ENCODE measurements around the gene IER3.

Gene IER3, protein sequence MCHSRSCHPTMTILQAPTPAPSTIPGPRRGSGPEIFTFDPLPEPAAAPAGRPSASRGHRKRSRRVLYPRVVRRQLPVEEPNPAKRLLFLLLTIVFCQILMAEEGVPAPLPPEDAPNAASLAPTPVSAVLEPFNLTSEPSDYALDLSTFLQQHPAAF

DNA sequence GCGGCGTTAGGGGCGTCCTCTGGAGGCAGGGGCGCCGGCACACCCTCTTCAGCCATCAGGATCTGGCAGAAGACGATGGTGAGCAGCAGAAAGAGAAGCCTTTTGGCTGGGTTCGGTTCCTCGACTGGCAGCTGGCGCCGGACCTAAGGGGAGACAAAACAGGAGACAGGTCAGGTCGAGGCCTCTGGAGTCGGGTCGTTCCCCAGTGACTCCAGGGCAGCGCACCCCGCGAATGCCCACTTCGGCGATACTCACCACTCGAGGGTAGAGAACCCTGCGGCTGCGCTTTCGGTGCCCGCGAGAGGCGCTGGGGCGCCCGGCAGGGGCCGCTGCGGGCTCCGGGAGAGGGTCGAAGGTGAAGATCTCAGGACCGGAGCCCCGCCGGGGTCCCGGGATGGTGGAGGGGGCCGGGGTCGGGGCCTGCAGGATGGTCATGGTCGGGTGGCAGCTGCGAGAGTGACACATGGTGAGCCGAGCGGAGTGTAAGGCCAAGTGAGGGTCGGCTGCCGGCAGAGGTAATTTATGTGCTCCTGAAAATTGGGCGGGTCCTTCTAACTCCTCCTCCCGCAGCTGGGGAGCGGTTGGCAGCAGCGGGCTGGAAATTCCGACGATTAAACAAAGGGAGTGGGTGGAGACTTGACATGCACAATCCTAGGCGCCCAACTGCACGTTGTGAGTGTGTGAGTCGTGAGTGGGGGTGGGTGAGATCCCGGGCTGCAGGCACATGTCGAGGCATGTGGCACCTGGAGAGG is at the start of gene IER3:
Gene IER3, minus strand, starts transcription at position 494 of the 752 bp plus-strand sequence. Its CDS starts 29 bp downstream, at position 465.
- peak; percentile 74 for DNase-seq (ENCODE audit: low spot score)

DNA sequence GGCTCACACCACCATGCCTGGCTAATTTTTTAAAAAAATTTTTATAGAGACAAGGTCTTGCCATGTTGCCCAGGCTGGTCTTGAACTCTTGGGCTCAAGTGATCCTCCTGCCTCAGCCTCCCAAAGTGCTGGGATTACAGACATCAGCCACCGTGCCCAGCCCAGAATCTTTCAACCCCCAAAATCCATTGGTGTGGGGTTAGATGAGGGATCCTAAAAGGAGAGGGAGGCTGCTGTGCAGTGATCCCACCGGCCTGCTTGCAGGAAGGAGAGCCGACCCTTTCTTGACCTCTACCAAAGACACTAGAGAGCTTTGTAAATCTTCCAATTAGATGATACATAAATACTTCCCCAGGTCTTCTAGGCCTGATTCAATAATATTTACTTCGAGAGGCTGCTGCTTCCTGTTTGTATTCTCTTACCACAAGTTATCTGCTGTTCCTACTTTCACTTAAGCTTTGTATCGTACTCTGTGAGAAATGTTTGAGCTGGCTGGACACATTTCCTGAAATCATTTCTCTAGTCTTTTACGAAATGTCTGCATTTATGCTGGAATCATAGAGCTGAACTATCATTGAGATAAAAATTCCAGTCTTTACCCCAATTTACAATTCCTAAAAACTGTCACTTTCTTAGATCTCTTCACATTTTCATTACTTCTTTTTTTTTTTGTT is 49.3 kb upstream of the IER3 start:
- DNase-seq (ENCODE audit: low spot score): no peak

DNA sequence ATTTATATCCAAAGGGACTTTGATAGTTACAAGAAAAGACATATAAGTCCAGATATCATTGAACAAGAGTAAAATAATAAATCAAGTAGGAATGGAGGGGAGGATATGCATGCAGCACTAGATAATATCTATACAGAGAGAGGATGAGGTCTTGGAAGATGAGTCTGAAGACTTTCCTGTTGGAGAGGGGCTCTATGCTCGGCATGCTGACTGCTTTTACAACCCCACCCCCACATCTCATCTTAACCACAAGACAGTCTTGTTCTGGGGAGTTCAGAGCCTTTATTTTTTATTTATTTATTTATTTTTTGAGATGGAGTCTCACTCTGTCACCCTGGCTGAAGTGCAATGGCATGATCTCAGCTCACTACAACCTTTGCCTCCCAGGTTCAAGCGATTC is 48.4 kb upstream of the IER3 start:
- DNase-seq (ENCODE audit: low spot score): no peak

DNA sequence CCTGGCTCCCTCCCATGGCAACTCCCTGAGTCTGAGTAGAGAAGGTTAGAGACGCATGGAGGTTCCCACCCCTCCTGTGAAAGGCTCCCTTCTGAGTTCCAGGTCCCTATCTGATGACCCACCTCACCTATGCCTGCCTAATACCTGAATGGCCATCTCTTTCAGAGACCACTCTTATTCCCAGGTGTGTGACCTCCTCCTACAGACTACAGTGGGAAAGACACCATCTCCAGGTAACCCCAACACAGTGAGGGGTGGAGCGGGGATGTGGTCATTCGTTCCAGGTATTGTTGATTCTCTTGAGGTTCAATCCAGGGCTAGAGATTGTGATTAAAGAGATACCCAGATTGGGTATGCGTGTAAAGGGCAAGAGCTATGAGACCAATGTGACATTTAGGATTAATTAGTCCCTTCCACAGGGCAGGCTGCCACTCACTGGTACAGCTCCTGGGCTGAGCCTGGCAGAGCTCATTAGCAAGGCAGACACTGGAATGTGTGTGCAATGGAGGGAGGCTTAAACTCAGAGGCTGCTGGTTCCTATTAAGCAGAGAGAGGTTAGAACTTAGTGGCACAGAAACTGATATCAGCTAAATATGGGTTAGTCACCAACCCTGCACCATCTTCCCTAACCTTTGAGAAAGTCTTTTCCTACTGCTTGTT is 46.5 kb upstream of the IER3 start:
- no peak for DNase-seq (ENCODE audit: low spot score)

DNA sequence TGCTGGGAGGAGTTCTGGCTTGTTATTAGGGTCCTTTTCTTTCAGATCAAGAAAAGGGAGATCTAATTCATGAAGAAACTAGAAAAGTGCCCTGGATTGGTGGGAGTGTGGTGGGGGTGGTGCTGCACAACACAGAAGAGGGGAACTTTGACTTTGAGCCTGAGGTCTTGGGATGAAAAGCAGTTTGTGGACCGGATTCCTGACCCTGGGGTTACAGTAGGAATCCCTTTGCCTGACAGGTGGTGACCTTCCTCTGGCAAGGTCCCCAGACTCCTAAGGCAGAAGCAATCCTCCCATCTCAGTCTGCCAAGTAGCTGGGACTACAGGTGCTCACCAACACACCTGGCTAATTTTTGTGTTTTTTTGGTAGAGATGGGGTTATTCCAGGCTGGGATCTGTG is 45.3 kb upstream of the IER3 start:
- no peak for DNase-seq (ENCODE audit: low spot score)

DNA sequence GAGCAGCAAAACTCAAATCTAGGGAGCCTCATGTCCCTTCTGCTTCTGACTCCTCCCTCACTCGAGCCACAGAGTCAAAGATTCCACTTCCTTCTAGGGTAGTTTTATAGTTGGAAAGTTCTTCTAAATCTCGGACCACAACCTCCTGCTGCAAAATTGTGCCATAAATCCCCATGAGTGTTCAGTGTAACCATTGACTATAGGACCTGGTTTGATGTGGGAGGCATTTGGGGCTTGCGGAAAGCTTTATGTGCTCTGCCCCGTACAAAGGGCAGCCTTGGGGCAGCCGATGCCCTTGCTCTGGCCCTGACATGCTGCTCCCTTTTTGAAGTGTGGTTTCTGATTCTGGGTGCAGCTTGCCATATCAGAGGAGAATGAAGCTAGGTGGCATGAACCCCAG is 43.6 kb upstream of the IER3 start:
- DNase-seq (ENCODE audit: low spot score): no peak

DNA sequence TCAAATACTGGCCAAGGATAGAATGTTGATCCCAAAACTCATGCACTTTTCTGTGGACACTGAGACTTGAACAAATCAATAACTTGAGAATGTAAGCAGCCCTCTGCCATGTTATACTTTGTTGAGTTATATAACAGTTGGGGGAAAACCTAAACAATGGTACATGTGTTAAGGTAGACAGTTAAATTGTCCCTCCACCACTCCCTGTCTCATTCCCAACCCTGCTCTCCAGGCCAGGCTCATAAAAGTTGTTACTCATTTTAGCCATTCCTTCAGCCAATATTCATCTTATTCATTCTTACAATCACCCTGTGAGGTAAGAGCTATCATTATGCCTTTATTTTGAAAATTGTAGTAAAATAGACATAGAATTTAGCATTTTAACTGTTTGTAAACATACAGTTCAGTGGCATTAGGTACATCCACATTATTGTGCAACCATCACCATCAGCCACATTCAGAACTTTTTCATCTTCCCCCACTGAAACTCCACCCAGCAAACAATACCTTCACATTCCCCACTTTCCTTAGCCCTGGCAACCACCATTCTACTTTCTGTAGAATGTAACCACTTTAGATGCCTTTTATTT is 38.2 kb upstream of the IER3 start:
- DNase-seq (ENCODE audit: low spot score): no peak

DNA sequence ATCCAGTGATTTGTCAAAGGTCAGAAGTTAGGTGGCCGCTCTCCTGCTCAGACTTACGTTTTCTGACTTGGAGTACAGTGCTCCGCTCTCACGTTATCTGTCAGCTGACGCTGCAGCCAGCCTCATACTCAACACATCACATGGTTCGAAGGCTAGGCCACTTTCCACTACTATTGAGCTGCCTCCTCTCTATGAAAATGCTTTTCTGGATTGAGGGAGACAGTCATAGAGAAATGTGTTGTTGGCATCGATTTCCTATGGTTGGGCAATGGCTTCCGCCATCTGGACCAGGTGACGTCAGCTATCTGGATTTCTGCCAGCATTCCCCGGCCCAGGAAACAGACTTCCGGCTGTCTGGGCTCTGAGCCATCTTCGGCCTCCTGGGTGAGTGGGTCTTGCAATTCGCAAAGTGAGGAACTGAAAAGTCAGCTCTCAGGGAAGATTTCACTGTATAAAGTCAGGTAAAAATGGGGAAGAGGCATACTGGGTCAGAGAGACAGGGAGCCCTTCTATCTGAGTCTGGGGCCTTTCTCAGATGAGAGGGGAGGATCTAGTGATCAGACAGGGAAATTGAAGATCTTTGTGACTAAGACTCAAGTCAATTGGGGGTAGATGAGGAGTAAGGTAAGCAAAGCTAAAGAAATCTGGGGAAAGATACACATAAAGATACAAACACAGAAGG is 37.5 kb upstream of the IER3 start:
- peak; percentile 61 for DNase-seq (ENCODE audit: low spot score)

DNA sequence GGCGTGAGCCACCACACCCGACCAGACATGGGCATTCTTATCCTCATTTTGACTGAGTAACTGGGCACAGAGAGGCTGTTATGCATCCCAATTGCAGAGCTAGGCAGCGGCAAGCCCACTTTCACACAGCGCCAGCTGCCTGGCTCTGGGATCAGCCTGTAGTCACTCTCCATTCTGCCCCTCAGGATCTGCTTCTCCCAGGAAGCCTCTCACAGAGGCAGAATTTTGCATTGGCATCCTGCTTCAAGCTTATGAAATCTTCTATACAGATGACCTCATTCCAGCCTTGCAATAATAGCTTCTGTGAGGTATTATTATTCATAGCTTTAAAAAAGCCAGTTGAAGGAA is 37.0 kb upstream of the IER3 start:
- DNase-seq (ENCODE audit: low spot score): no peak

DNA sequence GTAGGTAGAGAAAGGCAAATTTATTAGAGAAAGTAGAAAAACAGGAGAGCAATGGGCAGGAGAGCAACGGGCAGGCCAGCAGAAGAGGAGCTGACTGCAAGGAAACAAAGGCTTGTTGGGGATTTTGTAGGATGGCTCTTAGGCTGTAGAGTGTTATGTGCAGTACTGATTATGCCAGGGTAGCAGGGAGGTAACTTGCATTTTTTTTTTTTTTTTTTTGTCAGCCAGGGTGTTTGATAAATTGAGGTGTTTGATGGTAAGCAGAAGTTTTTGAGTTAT is 36.2 kb upstream of the IER3 start:
- no peak for DNase-seq (ENCODE audit: low spot score)

DNA sequence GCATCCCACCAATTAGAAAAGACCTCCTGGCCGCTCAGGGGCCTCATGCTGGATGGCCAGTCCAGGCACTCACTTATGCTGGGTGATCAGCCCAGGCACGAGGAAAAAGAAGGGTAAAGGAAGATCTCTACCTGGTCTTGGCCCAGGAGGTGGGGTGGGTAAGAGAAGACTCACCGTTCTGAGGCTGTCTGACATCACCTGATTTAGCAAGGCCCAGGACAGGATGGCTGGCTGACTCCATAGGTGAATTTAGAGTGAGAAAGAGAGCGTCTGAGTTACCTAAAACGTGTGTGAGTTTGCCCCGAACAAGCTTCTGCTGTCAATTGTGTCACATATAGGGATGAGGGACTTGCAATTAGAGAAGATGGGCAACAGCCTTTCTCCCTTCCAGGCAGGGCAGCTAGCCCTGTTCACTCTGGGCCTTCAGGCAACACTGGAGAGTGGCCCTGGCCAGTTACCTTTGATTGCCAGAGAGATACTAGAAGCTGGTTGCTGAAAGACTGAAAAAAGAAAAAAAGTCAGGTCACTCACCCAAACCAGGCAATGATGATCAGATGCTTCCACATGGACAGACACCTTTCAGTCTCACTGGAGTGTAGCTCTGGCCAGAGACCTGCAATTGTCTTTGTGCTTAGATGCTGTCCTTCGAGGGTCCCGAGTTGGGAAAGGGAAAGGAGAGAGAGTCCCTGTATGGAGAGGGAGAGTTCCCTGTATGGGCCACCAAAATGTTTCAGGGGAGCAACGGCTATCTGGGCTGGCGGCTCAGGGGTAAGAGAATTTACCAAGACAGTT is 35.7 kb upstream of the IER3 start:
- DNase-seq (ENCODE audit: low spot score): no peak

DNA sequence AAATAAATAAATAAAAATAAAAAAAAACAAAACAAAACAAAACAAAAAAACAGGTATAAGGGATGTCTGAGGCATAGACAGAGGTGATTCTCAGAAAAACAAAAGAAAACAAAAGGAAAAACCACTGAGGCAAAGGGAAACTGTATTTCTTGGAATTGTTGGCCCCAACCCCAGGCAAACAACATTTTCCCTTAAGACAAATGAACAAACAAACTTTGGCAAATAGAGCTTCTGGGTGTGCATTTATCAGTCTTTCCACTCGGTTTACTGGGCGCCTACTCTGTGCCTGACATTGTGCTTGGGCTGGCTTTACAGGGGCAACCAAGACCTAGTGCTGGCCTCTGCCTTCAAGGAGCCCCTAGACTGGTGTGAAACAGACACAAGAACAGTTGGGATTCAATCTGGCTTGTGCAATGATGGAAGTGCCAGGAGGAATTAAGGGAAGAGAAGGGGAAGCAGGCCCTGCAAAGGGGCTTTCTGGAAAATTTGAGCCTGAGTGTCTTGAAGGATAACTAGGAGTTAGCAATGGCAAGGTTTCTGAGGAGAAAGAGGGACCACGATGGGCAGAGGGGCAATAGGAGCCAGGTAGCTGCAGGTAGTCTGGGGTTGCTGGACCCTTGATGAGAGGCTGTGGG is 33.8 kb upstream of the IER3 start:
- DNase-seq (ENCODE audit: low spot score): no peak

DNA sequence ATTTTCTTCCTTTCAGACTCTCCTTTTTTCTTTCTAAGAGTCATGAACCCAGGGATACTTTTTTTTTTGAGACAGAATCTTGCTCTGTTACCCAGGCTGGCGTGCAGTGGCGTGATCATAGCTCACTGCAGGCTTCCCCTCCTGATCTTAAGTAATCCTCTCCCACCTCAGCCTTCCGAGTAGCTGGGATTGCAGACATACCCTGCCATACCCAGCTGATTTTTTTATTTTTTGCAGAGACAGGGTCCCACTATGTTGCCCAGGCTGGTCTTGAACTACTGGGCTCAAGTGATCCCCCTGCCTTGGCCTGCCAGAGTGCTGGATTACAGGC is 32.8 kb upstream of the IER3 start:
- DNase-seq (ENCODE audit: low spot score): no peak

DNA sequence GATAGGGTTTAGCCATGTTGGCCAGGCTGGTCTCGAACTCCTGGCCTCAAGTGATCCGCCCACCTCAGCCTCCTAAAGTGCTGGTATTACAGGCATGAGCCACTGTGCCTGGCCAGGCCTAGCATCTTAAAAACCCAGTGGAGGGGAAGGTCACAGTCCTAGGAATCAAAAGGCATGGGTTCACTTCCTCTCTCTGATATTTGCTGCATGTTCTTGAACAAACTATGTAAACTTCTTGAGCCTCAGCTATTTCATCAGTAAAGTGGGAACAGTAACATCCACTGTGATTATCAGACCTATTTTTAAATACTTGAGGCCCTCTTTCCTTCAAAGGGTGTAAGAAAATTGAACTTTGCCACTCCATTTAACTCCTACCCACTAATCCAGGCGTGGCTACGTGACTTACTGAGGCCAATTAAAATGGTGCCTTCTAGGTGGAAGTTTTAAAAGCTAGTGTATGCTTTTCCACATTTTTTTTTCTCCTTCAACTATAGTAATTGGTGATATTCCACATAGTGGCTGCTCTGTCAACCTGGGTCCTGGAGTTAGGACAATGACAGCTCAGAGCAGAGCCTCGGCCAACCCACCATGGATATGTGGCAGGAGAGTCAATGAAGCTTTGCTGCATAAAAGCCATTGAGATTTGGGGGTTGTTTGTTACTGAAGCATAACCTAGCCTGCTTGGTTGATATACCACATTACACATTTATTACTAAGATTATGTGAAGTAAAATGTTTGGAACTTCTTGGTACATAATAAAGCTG is 32.2 kb upstream of the IER3 start:
- no peak for DNase-seq (ENCODE audit: low spot score)

DNA sequence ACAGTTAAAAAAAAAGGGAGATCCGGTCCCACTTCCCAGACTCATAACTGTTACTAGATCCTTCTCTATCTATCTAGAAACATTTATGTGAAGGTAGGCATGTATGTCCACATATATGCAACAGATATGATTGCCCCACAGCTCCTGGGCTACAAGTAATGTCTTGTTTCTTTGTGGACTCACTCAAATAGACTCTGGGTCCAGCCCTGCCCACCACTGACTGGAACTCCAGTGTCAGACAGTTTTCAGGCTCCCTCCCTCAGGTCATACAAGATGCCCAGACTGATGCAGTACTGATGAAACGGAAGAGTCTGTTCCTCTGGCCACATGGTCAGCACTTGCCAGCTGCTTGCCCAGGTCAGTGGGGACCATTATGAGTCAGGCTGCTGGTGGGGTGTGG is 30.8 kb upstream of the IER3 start:
- DNase-seq (ENCODE audit: low spot score): no peak

DNA sequence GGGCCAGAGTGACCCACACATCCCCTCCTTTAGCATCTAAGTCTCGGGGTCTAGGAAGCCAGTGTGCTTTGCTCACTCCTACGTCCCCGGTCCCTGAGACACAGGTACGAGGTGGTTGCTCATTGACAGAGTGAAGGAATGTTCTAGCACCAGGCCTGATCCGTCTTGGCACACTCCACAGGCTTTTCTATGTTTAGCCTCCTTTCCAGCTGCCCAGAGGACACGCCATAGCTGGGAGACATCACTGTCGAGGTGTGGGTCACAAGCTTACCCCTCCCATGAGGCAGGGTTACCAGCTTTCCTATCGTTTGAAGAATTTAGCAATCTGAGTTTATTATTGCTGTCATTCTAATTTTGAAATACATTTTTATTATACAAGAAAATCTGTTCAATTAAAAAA is 30.4 kb upstream of the IER3 start:
- DNase-seq (ENCODE audit: low spot score): no peak

DNA sequence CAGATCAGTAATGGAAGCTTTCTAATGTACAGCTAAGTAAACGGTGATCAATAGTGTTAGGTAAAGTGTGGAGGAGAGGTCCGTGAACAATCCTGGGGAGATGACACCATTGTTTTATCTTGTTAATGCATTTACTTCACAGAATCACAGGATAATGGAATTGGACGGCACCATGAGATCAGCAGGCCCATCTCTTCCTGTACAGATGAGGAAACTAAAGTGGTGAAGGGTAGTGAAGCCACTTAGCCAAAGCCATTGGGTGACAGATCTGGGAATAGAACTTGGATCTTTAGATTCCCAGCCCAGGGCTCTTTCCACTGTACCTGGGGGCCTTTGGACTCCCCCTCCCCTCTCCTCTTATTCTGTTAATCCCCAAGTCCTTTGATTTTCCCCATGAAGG is 26.2 kb upstream of the IER3 start:
- no peak for DNase-seq (ENCODE audit: low spot score)

DNA sequence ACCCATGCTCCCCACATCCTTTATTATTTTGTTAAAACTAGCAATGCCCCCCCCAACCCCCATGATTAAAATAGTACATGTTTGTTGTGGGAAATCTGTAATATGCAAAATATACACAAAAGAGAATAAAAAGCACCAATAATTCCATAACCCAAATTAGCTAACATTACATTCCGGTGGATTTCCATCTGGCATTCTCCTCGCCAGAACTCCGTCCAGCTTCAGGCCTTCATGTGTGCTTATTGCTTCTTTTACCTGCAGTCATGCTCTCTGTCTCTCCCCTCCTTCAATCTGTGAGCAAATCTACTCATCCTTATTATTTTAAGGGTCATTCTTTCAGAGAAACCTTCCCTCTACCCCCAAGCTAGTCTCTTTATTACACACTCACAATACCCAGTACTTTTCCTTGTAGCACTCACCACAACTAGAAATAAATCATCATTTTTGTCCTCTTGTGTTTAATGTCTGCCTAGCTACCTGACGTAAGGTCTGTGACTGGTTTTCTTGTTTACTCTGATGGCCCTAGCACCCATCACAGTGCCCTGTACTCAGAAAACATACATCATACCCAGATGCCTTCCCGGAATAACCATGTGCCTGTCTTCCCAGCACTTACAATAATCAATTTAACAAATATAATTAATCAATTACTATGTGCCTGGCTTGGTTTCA is 25.6 kb upstream of the IER3 start:
- no peak for DNase-seq (ENCODE audit: low spot score)

DNA sequence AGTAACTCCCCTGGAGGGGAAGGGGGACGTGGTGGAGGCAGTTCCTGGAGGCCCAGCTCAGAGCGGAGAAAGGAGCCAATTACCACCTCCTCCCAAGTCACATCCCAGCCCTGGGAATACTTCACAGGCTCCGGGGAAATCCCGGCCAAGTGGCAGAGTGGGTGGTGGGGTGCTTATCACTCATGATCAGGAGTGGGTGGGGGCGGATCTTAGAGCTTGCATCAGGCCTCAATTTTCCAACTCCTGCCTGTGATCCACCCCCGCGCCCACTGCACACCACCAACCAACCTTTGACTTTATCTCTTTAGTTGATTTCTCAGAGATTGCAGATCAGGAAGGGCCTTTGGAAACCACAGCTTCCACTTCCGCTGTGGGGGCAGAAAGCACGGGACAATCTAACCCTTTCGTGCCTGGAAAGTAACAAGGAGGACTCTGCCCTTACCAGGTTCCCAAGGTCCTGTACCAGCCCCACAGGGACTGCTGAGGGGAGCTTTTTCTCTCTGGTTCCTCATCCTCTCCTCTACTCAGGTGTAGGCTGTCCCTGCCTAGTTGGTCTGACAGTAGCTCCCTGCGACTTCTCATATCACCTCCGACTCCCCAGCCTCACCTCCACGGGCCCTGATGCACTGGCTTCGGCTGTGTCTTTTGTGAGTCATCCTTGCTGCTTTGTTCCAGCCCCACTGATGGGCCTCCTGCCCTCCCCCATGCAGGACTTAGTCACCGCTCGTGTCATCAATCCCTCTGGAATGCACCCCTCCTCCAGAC is 24.9 kb upstream of the IER3 start:
- no peak for DNase-seq (ENCODE audit: low spot score)

Data from hematopoietic multipotent progenitor cell treated with erythropoietin and hydrocortisone succinate and interleukin-3 and kit ligand, for 15 days (in vitro differentiated cells).